WI38 (cell line): ENCODE results near the gene CUL7.
"Not testable (repeated sequence)": the region's sequence is repeated elsewhere in the genome, so short reads cannot be mapped to it uniquely, and the experiment has no call there.

Experiments
- H3K4me3 ChIP-seq: 2 replicates; pipeline ENCODE4 v1.5.1; 2011; ENCODE audit warnings: low read depth, mild to moderate bottlenecking, control low read depth, low read length
- TF ChIP-seq, protein P1 (sequence below): IDR thresholded peaks from 2 replicates; pipeline ENCODE4 v1.5.1; 2012; ENCODE audit warnings: low read depth, mild to moderate bottlenecking, control low read depth, low read length

CUL7 gene

DNA sequence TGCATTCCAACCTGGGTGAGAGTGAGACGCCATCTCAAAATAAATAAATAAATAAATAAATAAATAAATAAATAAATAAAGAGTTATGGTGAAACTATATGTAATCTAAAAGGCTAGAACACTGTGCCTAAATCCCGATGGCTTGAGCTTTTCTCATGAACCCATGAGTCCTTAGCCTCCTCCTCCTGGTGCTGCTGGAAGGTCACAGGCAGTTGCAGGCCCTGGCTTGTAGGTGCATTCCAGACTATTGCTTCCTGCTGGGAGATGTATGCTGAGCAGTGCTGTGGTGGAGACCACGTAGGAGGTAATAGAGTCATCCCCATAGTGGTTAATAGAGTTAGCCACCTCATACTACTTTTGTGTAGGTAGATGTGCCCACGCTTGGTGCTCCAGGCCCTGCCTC lies 35.0 kb upstream of the CUL7 start:
- TF ChIP-seq, protein P1, sequence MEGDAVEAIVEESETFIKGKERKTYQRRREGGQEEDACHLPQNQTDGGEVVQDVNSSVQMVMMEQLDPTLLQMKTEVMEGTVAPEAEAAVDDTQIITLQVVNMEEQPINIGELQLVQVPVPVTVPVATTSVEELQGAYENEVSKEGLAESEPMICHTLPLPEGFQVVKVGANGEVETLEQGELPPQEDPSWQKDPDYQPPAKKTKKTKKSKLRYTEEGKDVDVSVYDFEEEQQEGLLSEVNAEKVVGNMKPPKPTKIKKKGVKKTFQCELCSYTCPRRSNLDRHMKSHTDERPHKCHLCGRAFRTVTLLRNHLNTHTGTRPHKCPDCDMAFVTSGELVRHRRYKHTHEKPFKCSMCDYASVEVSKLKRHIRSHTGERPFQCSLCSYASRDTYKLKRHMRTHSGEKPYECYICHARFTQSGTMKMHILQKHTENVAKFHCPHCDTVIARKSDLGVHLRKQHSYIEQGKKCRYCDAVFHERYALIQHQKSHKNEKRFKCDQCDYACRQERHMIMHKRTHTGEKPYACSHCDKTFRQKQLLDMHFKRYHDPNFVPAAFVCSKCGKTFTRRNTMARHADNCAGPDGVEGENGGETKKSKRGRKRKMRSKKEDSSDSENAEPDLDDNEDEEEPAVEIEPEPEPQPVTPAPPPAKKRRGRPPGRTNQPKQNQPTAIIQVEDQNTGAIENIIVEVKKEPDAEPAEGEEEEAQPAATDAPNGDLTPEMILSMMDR, result no peak
- no peak overlapping the region for H3K4me3 ChIP-seq

DNA sequence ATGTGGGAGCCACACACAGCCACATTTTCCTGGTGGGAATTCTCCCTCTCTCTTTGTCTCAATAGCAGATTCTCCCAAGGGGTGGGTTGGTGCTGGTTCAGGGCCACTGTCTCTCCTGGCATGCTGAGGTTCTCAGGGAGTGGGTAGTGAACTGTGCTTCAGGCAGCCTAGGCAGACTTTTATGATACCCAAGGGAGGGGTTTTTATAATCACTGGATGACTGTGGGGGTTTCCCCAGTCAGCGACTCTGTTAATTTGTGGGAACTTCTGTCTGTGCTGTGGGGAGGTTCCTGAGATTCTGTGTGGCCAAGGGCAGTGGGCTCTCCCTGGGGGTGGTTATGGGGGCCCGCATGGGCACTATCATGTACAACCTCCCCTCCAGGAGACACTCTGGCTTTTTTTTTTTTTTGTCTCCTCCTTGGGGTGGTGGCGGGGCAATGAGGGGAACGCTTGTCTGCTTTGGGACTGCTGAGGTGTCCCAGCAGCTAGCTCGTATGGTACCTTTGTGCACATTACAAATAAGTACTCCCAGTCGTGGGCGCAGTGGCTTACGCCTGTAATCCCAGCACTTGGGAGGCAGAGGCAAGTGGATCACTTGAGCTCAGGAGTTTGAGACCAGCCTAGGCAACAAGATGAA lies 32.5 kb upstream of the CUL7 start:
- no peak overlapping the region for H3K4me3 ChIP-seq
- TF ChIP-seq, protein P1, result no peak

DNA sequence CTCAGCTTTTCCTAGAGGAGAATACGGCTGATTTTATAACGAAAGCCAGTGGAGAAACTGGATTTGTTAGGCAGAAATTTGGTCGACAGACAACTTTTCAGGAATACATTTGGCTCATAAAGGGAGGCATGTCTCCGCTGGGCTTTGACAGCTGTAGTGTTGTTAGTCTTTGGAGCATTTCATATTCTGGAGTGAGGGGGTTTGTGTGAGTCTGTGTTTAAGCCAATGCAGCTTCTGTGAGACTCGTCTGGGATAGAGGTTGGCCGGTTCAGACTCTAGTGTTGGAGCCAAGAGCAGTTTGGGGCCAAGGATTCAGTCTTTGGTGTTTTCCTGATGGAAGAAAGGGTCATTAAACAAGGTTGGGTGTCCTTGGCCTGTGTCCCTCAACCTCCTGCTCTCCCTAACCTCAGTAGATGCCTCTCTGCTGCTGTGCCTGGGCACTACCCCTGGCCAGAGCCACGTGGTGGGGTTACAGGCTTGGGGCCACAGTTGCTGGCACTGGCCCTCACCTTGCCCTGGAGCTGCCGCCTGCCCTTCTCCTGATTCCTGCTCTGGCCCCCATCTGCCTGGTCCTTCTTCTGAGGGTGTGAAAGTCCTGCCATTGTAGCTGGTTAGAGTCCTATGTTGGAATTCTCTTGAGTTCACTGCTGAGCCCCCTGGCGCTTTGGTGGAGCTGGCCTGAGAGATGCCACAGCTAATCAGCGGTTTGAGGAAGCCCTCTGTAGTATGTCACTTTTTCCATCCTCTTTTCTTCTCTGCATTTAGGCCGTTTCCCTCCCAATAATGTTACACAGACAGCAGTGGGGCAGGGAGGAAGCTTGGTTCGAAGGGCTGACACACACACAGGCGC lies 29.4 kb upstream of the CUL7 start:
- TF ChIP-seq, protein P1, result no peak
- H3K4me3 ChIP-seq, result no peak overlapping the region

DNA sequence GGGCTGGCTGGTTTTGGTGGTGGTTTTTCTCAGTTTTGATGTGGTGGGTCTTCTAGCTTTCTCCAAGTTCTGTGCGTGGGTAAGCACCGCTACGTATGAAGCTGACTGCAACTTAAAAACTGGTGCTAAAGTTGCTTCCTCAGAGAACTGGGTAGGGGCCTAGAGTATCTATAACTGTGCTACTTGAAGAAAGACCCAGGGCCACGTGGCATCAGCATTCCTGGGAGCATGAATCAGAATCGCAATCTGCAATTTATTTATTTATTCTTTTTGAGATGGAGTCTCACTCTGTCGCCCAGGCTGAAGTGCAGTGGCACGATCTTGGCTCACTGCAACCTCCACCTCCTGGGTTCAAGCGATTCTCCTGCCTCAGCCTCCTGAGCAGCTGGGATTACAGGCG lies 28.3 kb upstream of the CUL7 start:
- not testable (repeated sequence) for H3K4me3 ChIP-seq

DNA sequence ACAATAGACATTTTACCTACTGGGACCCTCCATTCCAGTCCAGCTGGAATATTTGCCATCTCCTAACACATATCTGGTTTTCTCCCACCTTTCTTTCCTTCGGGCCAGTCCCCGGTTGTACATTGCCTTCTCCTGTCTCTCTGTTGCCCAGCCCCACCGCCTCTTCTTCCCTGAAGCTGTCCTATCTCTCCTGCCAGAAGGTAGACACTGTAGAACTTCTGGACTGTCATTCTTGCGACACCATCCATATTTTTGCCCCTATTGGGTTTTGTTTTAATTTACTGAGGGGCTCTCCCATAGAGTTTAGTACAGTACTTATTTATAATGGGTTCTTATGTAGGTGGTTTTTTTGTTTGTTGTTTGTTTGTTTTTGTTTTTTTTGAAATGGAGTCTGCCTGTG lies 27.4 kb upstream of the CUL7 start:
- no peak overlapping the region for H3K4me3 ChIP-seq
- TF ChIP-seq, protein P1, result no peak

DNA sequence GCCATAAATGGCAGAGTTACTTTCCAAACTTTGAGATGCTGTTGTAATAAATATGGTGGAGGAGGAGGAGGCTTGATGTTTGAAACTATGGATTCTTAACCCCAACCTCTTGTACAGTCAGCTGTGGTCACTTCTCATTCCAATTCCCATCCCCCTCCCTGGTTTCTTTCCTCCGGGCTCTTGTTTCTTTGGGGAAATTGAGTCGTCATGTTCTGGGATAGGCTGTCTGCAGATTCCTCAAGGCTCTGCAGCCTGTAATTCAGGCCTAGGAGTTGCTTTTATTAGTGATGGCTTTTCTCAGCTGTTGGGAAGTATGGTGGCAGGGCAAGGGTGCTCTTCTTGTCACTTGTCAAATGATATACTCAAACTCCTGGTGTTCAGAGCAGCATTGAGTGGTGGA lies 25.0 kb upstream of the CUL7 start:
- TF ChIP-seq, protein P1, result no peak
- H3K4me3 ChIP-seq, result no peak overlapping the region

DNA sequence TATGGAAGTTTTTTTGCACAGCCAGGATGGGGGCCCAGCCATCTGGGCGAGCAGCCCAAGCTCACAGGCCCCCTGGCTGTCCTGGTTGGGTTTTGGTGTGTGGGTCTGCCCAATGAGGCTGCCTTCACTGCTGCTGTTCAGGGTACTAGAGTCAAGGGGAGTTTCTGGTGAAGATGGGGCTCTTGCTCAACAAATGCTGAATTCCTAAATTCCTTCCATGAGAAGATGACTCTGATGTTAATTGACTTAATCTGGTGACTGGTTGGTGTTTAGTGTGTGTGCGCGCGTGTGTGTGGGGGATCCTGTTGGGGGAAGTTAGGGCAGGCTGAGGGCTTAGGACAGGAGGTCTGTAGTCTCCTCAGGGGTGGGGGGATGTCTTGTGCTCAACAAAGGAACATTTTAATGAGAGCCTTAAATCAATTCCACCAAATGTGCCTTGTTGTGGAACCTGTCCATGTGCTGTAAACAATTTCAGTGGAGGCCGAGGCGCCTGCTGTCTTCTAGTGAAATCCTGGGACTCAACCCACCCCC lies 24.4 kb upstream of the CUL7 start:
- H3K4me3 ChIP-seq, result peak overlapping the region; percentile 93
- TF ChIP-seq, protein P1, result no peak
